NCI-H1048 (cell line): ENCODE results near the gene TPP1.
A peak's percentile ranks its signal among the peaks of the same experiment; 100 is the strongest.

Experiments
- DNase-seq: peaks from one replicate; lab custom pipeline; 2025; lab: John Stamatoyannopoulos, UW

TPP1 gene

DNA sequence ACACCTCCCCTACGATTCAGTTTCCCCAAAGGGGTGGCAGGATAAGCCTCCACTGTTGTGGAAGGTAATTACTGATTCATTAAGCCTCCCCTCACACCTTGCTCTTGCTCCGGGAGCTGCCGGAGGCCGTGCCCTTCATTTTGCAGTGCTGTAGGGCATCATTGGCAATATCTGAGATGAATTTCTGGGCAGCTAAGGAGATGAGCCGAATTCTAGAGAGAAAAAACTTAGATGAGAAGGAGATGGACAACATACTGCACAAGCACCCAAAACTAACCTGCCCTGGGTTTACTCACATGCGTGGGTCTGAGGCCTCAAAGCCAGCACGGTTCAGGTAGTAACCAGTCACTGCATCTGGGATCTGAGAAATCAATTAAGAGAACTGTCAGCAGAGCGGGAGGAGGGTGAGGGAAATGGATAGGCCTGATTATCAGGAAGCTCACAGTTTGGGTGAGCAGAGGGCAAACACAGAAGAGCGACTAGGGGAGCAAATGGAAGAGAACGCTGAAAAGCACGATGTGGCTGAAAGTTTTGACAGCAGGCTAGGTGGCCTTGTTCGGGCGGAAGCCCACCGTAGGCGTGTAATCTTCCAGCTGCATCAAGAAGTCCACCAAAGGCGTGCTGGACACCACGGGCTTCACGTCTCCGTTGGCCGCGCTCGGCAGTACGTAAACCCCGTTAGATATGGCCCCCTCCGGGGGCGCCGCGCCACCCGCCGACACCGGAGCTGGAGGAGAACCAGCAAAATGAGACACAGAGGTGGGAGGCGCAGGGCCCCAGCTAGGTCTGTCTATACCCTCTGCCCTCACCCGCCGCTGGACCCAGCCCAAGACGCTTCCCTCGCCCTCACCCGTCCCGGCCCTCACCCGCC, 7.9 kb downstream of the TPP1 start:
- no peak for DNase-seq

DNA sequence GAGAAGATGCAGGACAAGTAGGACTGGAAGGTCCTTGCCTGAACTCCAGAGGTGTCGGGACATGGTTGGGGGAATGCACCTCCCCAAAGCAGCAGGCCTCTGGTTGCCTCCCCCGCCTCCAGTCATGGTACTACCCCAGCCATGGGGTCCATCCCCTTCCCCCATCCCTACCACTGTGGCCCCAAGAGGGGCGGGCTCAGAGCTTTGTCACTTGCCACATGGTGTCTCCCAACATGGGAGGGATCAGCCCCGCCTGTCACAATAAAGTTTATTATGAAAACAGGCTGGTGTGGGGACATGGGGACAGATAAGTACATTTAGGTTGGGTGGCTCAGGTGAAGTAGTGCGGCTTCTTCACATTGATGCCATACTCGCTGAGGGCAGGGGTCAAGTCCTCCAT, 8.6 kb downstream of the TPP1 start:
- DNase-seq: no peak

DNA sequence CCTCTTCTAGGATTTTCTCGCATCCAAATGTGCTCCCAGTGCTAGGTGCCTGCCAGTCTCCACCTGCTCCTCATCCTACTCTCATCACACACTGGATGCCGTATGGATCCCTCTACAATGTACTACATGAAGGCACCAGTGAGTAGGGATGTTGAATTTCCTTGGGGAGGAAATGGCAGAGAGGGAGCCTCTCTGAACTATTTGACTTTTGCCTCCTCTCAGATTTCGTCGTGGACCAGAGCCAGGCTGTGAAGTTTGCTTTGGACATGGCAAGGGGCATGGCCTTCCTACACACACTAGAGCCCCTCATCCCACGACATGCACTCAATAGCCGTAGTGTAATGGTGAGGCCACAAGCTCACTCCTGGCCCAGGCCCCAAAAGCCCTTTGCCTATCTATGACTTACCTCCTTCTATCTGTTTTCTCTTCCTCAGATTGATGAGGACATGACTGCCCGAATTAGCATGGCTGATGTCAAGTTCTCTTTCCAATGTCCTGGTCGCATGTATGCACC, 9.7 kb downstream of the TPP1 start:
- no peak for DNase-seq

DNA sequence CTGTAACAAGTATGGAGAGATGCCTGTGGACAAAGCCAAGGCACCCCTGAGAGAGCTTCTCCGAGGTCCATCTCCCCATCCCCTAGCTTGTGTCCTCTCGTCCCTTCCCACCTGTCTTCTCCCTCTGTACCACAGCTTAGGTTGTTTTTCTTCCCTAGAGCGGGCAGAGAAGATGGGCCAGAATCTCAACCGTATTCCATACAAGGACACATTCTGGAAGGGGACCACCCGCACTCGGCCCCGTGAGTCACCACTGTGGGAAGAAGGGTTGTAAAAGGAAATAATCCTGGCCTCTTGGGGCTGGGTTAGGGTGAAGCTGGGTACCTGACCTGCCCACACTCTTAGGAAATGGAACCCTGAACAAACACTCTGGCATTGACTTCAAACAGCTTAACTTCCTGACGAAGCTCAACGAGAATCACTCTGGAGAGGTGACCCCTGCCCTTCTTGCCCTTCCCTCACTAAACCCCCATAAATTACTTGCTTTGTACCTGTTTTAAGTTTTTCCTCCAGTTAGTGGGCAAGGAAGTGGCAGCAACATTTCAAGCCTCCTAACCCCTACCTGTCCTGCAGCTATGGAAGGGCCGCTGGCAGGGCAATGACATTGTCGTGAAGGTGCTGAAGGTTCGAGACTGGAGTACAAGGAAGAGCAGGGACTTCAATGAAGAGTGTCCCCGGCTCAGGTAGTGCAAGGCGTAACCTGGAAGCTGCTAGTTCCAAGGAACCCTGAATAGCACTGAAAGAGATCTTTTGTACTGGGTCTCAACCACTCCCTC, 10.3 kb downstream of the TPP1 start:
- no peak for DNase-seq

DNA sequence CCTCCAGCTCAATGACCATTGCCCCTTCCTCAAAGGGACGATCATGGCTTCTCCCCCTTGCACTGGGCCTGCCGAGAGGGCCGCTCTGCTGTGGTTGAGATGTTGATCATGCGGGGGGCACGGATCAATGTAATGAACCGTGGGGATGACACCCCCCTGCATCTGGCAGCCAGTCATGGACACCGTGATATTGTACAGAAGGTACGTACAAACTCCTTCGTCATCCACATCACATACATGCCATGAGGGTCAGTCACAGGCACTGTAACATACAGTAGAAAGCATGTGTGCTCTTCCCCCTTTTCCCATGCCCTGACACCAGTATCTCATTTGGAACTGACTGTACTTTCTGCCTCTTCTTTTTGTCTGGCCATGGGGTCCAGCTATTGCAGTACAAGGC, 11.2 kb downstream of the TPP1 start:
- DNase-seq: no peak

DNA sequence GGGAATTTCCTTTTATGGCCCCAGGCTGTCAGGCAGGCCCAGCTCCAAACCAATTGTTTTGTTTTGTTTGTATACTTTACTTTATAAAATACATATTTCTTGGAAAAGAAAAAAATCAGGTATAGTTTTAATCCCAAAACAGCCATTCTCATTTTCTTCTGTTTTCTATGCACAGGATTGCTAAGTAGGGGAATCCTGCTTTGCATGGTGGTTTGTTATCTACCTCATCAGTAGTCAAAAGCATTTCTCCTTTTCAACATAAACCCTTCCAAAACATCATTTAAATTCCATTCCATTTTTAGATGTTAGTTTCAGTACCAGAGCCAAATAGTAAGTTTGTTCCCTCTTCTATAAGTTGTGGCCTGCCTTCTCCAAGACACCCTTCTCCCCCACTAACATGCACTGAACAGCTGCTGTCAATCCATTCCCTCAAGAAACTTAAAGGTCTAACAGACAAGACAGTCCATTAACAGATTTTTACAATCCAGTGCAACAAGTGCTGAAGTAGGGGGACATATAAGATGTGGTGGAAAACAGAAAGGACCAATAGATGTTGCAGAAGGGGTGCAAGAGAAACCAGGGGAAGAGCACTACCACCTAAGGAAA, 11.9 kb downstream of the TPP1 start:
- no peak for DNase-seq

DNA sequence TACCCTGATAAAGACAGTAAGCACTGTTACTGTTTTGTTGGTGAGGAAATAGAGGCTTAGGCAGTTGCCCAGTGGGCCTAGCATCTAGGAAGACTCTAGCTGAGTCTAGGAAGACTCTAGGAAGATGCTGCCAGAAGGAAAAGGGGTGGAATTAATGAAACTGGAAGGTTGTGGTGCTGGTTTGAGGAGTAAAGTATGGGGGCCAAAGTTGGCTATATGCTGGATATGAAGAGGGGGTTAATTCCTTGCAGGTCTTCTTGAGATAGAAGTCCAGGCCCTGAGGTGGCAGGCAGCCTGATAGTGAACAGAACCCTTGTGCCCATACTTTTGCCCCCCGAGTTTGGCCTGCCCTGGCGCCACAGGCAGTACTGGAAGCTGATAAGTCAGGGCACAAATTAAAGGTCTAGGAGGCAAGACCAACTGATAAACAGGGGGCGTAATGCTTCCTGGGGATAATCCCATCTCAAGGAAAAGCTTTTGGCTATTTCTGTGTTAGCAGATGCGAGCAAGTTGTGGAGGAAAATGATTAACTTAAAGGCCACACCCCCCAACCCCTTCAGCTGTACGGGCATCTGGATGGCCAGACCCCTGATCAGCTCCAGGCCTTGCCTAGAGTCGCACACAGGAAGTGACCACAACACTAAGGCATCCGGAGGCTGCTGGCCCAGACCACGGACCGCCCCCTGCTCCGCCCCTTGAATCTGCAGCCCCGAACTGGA, 12.6 kb downstream of the TPP1 start:
- DNase-seq: no peak

DNA sequence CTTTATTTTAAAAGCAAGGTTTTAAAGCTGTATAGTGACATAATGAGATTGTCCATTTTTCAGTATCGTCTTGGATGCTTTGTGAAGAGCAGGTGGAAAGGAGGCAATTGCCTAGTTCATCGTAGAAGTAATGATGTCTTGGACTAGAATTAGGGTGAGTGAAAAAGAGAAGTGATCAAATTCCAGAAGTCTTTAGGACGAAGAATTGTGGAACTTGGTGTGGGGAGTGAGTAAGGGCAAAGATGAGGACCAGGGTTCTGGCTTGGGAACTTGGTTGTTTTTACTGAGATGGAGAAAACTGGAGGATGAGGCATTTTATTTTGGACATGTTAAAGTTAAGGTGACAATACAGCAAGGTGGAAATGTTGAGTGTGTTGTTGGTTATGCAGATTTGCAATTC, 14.4 kb downstream of the TPP1 start:
- DNase-seq: no peak

DNA sequence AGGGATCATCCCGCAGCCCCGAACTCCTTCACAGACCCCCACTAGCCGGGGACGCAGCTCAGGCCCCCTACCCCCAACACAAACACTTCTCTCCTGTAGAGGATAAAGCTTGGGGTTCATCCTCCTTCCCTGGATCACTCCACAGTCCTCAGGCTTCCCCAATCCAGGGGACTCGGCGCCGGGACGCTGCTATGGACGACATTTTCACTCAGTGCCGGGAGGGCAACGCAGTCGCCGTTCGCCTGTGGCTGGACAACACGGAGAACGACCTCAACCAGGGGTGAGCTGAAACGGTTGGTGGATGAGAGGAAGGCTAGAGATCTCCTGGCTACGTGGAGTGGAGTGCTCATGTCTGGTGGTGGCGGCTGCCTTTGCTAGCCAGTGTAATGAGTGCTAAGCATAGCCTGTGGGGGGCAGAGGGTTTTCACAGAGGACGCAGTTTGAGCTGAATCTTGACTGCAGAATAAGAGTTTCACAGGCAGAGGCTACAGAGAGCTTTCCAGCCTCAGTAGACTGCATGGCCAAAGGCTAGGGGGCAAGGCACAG, 15.1 kb downstream of the TPP1 start:
- DNase-seq: no peak

DNA sequence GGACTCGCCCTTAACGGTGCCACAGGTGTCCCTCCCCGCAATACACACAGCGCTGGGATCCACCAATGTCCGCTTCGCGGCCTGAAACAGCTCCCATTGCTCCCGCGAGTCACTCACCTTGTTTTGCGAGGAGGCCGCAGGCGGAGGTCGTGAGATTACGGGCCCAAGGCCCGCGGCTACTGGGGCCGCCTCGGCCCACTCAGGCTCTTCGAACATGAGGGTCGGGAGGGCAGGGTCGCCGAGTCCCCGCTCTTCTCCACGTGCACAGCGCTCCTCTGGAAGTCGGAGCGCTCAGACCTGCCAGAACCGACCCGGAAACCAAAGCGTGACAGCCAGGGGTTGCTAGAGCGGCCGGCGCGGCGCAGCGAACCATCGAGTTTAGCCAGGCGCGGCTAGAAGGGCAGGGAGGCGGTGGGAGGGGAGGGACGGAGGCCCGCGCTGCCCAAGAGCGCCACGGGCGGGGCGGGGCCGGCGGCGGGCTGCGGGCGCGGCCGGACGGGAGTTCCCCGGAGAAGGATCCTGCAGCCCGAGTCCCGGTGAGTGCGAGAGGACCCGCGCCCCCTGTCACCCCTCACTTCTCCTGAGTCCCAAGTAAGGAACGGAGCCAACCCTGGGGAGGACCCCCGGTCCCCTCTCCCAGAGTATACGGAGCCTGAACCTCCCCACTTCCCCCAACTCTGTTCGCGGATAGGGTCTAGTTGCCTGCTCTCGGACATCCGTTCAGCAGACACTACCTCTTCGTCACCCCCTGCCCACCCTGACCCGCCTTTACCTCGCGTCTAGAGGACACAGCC, 15.7 kb downstream of the TPP1 start, which contains the start of the genes ILK and RRP8:
ILK (plus strand) TSS at position 488 of the 794 bp plus-strand sequence. CDS start 498 bp downstream, outside the sequence.
RRP8 (minus strand) TSS at position 330 of the 794 bp plus-strand sequence; CDS start at position 216, 114 bp downstream.
- peak; percentile 68 for DNase-seq

DNA sequence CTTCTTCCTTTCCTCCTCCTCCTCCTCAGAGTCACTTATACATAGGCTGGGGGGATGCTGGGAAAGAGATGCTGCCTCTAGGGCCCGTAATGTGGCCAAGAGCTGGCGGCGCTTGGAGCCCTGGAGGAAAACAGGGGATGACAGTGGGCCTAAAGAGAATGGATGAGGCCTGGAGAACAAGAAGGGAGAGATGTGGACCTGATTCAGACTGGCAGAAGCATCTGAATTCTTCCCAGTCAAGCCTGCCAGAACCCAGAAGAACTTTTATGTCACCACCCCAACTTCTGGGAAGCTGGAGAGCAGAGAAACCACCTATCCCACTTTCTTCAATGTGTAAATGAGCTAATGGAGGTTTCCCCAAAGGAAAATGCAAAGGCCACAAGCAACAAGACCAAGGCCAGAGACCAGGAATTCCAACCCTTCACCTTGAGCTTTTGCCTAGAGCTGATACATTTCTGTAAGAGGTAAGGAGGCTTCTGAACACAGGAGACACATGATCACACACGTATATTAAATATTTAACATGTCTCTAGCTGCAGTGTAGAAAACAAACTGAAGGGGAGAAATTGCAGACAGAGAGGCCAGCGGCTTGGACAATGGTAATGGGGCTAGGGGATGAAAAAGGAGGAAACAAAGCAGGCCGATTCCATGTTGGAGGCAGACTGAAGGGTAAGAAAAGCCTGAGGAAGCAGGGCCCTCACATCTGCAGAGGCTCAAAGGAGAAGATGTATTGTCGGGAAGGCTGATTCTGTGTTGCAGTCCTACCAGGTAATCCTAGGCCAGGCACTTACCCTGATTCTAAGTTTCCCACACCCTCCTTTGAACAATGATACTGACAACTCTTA, 16.9 kb downstream of the TPP1 start:
- DNase-seq: no peak

DNA sequence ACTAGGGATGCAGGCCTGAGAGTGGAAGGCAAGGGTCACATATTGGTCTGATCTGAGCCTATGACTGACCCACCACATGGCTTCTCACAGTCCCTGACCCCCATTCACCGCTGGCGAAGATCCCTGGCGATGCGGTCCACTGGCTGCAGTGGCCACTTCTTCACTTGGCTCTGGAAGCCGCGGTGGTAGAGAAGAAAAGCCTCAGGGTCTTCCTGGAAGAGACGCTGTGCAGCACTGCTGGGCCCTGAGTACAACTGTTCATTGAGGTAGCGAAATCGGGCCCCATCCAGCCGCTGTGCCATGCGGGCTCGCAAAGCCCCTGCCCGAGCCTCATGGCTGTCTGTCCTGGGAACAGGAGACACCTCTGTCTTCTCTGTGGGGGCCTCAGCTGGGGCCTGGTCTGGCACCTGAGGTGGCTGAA, 18.2 kb downstream of the TPP1 start:
- no peak for DNase-seq

DNA sequence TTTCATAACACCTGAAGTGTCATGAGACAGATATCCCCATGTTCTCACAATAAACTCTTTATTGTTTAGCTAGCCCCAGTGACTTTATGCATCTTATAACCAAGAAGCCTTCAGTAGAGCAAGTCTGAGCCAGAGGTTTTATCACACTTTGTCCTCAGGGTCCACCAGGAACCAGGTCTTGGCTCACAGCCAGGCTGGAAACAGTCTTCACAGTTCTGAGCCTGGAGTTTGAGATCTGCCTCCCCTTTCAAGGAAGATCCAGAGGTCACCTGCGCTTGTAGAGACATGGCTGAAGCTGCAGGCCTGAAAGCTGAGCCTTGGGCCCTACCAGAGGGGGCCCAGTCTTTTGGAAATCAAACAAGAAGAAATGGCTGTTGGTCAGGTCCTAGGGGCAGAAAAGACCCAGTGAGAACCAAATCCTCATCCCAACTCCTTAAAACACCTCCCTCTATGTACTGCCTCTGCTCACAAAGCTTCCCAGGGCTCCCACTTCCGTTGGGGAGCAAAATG, 19.3 kb downstream of the TPP1 start:
- DNase-seq: no peak

DNA sequence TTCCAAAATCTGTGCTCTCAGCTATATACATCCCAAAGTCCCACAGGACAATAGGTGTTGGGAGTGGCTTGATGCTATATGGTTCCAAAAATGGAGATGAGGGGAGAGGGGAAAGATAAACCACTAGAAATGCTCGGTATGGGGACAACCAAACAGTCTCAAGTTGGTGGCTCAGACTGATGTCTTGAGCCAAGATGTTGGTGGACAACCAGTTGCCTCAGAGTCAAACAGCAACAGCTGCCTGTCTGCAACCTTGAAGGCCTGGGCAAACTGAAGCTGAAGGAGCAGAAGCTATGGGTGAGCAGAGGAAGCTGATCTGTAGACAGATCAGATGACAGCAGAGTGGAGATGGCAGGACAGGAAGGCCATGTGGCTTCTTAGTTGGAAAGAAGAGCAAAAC, 19.8 kb downstream of the TPP1 start:
- no peak for DNase-seq

DNA sequence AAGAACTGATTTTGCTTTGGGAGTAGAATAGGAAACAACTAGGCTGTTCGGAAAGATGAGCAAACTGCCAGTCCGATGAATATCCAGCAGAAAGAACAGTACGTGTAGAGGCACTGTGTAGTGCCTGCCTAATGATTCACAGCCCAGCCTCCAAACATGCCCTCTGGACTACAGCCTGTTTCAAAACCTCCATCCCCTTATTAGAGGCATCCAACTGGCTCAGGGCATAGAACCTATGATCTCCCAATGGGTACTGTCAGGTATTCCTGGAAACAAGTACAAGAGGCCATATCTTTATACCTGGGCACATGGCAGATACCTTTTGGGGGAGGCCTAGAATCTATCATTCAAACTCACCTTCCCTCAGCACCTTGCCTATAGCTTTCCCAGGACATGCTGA, 20.7 kb downstream of the TPP1 start:
- no peak for DNase-seq

DNA sequence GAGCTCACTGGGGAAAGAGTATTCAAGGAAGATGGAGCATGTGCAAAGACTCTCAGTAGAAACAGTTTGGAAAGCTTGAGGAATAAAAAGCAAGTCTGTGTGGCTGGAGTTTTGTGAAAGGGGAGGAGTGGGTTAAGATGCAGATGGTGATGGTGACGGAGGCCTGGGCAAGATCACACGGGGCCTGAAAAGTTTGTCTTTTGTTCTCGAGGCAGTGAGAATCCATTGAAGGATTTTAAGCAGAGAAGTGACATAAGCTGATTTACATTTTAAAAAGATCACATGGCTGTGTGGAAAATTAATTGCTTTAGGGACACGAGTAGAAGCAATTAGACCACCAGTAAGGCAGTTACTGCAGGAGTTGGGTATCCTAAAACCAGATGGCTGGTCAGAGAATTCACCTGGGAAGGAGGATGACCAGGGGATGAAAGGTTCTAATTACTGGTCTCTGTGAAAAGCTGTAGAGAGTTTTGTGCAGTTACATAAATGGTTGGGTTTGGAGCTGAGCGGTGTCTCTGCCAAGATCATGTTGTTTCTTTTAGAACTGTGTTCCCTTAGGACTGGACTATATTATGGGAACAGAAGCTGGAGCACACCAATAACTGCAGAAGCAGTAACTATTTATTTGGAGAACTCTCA, 22.9 kb downstream of the TPP1 start:
- DNase-seq: no peak

DNA sequence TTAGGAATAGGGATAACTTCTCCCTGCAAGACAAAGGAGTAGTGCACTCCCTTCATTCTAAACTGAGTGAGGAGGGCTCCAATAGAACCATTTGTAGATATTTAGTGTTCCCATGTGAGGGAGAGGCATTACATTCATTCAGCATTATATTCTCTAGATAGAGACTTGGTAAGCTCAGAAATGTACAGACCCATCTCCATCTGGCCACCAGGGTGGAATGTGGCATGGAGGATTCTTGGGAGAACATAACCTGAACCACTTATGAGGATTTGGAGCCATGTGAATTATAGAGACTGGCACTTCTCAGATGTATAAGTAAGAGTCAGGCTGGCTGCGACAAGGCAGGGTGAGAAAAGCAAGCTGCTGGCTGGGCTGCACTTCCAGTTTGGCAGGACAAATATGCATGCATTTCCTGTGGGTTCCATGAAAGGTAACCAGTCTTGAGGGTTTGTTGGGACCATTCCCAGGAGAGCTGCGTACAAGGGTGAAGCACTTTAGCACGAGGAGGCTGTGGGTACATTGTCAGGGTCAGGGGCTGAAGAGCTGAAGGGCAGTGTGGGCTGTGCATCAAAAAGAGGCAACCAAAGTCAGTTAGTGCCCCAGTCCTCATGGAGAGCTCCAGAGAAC, 25.0 kb downstream of the TPP1 start:
- DNase-seq: no peak

DNA sequence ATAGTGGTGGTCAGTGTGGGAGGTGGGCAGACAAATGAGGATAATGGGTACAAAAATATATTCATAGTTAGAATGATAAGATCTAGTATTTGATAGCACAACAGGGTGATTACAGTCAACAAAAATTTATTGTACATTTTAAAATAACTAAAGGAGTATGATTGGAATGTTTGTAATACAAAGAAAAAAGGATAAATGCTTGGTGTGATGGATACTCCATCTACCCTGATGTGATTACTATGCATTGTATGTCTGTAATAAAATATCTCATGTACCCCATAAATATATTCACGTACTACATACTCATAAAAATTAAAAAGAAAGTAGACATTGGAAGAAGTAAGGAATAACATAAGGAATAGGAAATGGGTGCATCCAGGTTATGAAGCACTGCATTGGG, 31.2 kb downstream of the TPP1 start:
- no peak for DNase-seq
